Lung (tissue), 12 donors: ENCODE data around the gene ADCY3. TPM values are rescaled to one million over a fixed set of nuclear protein-coding genes. Genes with fewer than 3 reads are reported as not detected.

Experiments
- ATAC-seq: fragments of 200-7000 bp; cut with Tn5 transposase; one replicate; pipeline ENCODE4 v1.9.1; 2020; ENCODE audit warnings: moderate number of reproducible peaks; ENCODE audit not compliant: insufficient read depth, low FRiP score
- DNase-seq, 3 donors: peaks; one replicate each; pipeline ENCODE4 v3.0.0-alpha.2; 2013 to 2017
- H3K27ac ChIP-seq, 2 donors: one replicate each; pipeline ENCODE4 v1.5.1; 2013; ENCODE audit warnings: mild to moderate bottlenecking in 2 of 2, moderate library complexity in 2 of 2, control low read depth in 1 of 2, inconsistent platforms in 1 of 2, low read depth in 1 of 2, low read length in 1 of 2
- H3K27me3 ChIP-seq, 3 donors: one replicate each; pipeline ENCODE4 v1.5.1; 2013; ENCODE audit warnings: low read length in 2 of 3; ENCODE audit not compliant: control insufficient read depth in 3 of 3, insufficient read depth in 3 of 3
- H3K36me3 ChIP-seq, 4 donors: one replicate each; pipeline ENCODE4 v1.5.1; 2013; ENCODE audit warnings: low read length in 4 of 4, mild to moderate bottlenecking in 1 of 4, moderate library complexity in 1 of 4; ENCODE audit not compliant: control insufficient read depth in 4 of 4, insufficient read depth in 4 of 4
- H3K4me1 ChIP-seq, 5 donors: one replicate each; pipeline ENCODE4 v1.5.1; 2013; ENCODE audit warnings: low read length in 5 of 5, mild to moderate bottlenecking in 2 of 5, moderate library complexity in 1 of 5; ENCODE audit not compliant: control insufficient read depth in 5 of 5, insufficient read depth in 5 of 5
- H3K4me3 ChIP-seq: one replicate; pipeline ENCODE4 v1.5.1; 2013; ENCODE audit warnings: mild to moderate bottlenecking, control low read depth, moderate library complexity
- H3K9ac ChIP-seq, 2 donors: one replicate each; pipeline ENCODE4 v1.5.1; 2013; ENCODE audit warnings: low read length in 2 of 2, control low read depth in 1 of 2; ENCODE audit not compliant: insufficient read depth in 1 of 2
- H3K9me3 ChIP-seq, 4 donors: one replicate each; pipeline ENCODE4 v1.5.1; 2013; ENCODE audit warnings: low read length in 3 of 4, mild to moderate bottlenecking in 1 of 4, moderate library complexity in 1 of 4; ENCODE audit not compliant: control insufficient read depth in 4 of 4, insufficient read depth in 3 of 4
- CTCF ChIP-seq: IDR thresholded peaks from 2 replicates; pipeline ENCODE4 v1.5.1; 2012; ENCODE audit warnings: mild to moderate bottlenecking; ENCODE audit errors: control extremely low read depth, extremely low read depth
- WGBS, 2 donors: extraction: QIAGEN DNeasy Blood & Tissue Kit; methylation state at CpG; one replicate each; pipeline ENCODE4 v1.1.7; 2013; 5-methylcytosine and 5-hydroxymethylcytosine counted together
- polyA plus RNA-seq, 2 donors: library from polyadenylated mRNA; stranded (reverse); fragments of 200-250 nt; gene quantifications; one replicate each; pipeline ENCODE4 v1.2.1, GENCODE V29; 2013
- total RNA-seq, 2 donors: library from RNA; depleted of rRNA in 1 of 2; stranded (reverse); fragments of >200 nt in 1 of 2; gene quantifications; one replicate each; pipeline ENCODE4 v1.2.1, GENCODE V29; 2014 to 2021
- donor health status: control.
- donor health status: control.
- donor health status: Bipolar disorder and iron deficiency.
- donor health status: healthy.
- donor health status: DM: yes; HTN: yes; CAD: no.

Gene ADCY3
- total and polyA plus RNA-seq, 4 donors, result 27.9 to 74.8 (median 45.8) TPM

GRCh38 chr2:24892928-24893327 lies 27.1 kb downstream of the ADCY3 start:
- Histone ChIP-seq H3K9me3 (peaks cover 0 to 14% (median 3%) of the 10 kb centered on the region in 4 donors), H3K36me3 (peaks cover 0 to 7% (median 2%) of the 10 kb centered on the region in 4 donors), H3K9ac (no peak overlapping the region), H3K4me3 (no peak overlapping the region), H3K4me1 (no peaks in the 10 kb centered on the region), H3K27ac (no peak overlapping the region), H3K27me3 (no peaks in the 10 kb centered on the region)
- no peak for DNase-seq
- no peak for ATAC-seq
- 97 to 98% methylated on average over 2 of the region's 2 CpGs for WGBS, 2 donors
- TF ChIP-seq CTCF, result no peak

GRCh38 chr2:24891201-24891600 lies 28.8 kb downstream of the ADCY3 start:
- WGBS, 2 donors, result 93 to 96% methylated on average over 2 of the region's 2 CpGs
- Histone ChIP-seq H3K36me3 (peaks cover 0 to 3% (median 0%) of the 10 kb centered on the region in 4 donors), H3K27me3 (no peaks in the 10 kb centered on the region), H3K9ac (no peak overlapping the region), H3K27ac (no peak overlapping the region), H3K9me3 (peaks cover 0 to 11% (median 3%) of the 10 kb centered on the region in 4 donors), H3K4me1 (peaks cover 0 to 5% (median 0%) of the 10 kb centered on the region in 5 donors), H3K4me3 (no peak overlapping the region)
- DNase-seq, result no peak
- no peak for TF ChIP-seq CTCF
- no peak for ATAC-seq

- 97 to 98% methylated on average over 5 of the region's 5 CpGs for WGBS, 2 donors
- Histone ChIP-seq H3K9ac (no peak overlapping the region), H3K9me3 (peaks cover 0 to 2% (median 0%) of the 10 kb centered on the region in 4 donors), H3K27ac (no peak overlapping the region), H3K27me3 (no peaks in the 10 kb centered on the region), H3K4me1 (peaks cover 0 to 16% (median 2%) of the 10 kb centered on the region in 5 donors), H3K4me3 (no peak overlapping the region), H3K36me3 (peaks cover 0 to 3% (median 0%) of the 10 kb centered on the region in 4 donors)
- no peak for TF ChIP-seq CTCF
- ATAC-seq (no peak), DNase-seq (no peak)
Observed at GRCh38 chr2:24889221-24889620, 30.8 kb downstream of the ADCY3 start.

- no peak overlapping the region for H3K9ac ChIP-seq
- DNase-seq (no peak), ATAC-seq (no peak)
- H3K27ac ChIP-seq, result no peak overlapping the region
- no peaks in the 10 kb centered on the region for H3K9me3 ChIP-seq
- no peak for TF ChIP-seq CTCF
- peaks cover 0 to 3% (median 0%) of the 10 kb centered on the region in 4 donors for H3K36me3 ChIP-seq
- H3K4me1 ChIP-seq, result peaks cover 0 to 16% (median 2%) of the 10 kb centered on the region in 5 donors
- WGBS, 2 donors, result 94 to 97% methylated on average over 6 of the region's 6 CpGs
- no peak overlapping the region for H3K4me3 ChIP-seq
- H3K27me3 ChIP-seq, result no peaks in the 10 kb centered on the region
Observed at GRCh38 chr2:24888177-24888576, 31.9 kb downstream of the ADCY3 start.
